ENCODE measurements around the gene CXCL16. TPM values are rescaled to one million over a fixed set of nuclear protein-coding genes. Genes with fewer than 3 reads are reported as not detected.

Gene CXCL16
- total and polyA plus RNA-seq, 2 of the 13 experiments (the other 11 are each of a cell fraction or from before 2014, with no cell fraction given), result 9.4 to 101 TPM

DNA sequence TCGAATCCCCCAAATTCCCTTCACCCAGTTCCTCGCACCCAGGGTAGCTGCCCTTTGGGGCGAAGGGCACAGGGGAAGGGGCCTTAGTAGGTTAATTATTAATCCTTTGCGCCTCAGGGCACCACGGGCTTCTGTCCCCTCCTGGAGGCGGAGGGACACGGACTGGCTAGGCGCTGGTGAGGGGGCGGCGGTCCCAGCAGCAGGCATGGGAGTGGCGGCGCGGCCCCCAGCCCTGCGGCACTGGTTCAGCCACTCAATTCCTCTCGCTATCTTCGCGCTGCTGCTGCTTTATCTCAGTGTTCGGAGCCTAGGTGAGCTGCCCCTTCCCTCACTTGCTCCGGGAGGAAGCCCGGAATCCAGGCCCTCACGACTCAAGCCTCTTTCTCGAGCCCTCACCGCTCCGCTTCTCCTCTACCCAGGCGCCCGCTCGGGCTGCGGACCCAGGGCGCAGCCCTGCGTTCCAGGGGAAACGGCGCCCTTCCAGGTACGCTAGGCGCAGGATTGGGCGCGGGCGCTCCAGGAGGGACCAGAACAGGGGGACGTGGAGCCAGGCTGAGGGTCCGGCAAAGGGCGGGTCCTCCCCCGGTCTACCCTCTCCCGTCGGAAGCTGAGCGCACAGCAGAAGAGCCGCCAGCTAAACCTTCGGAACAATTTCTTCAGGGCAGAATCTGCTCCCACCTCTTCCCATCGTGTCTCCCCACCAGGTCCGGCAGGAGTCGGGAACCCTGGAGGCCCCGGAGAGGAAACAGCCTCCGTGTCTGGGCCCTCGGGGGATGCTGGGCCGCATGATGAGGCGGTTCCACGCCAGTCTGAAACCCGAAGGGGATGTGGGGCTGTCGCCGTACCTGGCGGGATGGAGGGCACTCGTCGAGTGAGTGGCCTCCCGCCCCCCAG is 49.3 kb upstream of the CXCL16 start, which contains the start of gene GLTPD2 (continued):
- TF ChIP-seq, protein P1, sequence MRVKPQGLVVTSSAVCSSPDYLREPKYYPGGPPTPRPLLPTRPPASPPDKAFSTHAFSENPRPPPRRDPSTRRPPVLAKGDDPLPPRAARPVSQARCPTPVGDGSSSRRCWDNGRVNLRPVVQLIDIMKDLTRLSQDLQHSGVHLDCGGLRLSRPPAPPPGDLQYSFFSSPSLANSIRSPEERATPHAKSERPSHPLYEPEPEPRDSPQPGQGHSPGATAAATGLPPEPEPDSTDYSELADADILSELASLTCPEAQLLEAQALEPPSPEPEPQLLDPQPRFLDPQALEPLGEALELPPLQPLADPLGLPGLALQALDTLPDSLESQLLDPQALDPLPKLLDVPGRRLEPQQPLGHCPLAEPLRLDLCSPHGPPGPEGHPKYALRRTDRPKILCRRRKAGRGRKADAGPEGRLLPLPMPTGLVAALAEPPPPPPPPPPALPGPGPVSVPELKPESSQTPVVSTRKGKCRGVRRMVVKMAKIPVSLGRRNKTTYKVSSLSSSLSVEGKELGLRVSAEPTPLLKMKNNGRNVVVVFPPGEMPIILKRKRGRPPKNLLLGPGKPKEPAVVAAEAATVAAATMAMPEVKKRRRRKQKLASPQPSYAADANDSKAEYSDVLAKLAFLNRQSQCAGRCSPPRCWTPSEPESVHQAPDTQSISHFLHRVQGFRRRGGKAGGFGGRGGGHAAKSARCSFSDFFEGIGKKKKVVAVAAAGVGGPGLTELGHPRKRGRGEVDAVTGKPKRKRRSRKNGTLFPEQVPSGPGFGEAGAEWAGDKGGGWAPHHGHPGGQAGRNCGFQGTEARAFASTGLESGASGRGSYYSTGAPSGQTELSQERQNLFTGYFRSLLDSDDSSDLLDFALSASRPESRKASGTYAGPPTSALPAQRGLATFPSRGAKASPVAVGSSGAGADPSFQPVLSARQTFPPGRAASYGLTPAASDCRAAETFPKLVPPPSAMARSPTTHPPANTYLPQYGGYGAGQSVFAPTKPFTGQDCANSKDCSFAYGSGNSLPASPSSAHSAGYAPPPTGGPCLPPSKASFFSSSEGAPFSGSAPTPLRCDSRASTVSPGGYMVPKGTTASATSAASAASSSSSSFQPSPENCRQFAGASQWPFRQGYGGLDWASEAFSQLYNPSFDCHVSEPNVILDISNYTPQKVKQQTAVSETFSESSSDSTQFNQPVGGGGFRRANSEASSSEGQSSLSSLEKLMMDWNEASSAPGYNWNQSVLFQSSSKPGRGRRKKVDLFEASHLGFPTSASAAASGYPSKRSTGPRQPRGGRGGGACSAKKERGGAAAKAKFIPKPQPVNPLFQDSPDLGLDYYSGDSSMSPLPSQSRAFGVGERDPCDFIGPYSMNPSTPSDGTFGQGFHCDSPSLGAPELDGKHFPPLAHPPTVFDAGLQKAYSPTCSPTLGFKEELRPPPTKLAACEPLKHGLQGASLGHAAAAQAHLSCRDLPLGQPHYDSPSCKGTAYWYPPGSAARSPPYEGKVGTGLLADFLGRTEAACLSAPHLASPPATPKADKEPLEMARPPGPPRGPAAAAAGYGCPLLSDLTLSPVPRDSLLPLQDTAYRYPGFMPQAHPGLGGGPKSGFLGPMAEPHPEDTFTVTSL (CRISPR knock-in tag; IDR thresholded peaks at IDR 0.05; ENCODE audit: borderline replicate concordance), result no peak; the same call in 1 of the 2 replicates
- TF ChIP-seq SATB2 (CRISPR knock-in tag; IDR thresholded peaks at IDR 0.05), result 0 out of 2 replicates have a peak, but pooled peaks have one; percentile 14
- no peak for TF ChIP-seq JARID2 (CRISPR knock-in tag; IDR thresholded peaks at IDR 0.05; ENCODE audit: insufficient replicate concordance)
- TF ChIP-seq REPIN1 (CRISPR knock-in tag; IDR thresholded peaks at IDR 0.05; ENCODE audit: borderline replicate concordance, low read depth), result no peak; the same call in none of the 2 replicates
- no peak for TF ChIP-seq ZNF761 (CRISPR knock-in tag; conservative IDR thresholded peaks at IDR 0.05)
- TF ChIP-seq IKZF1 (IDR thresholded peaks at IDR 0.05), result no peak
- TF ChIP-seq GTF3A (CRISPR knock-in tag; conservative IDR thresholded peaks at IDR 0.05), result no peak
- TF ChIP-seq TBX3 (IDR thresholded peaks at IDR 0.05; ENCODE audit: borderline replicate concordance), result no peak
- no peak for TF ChIP-seq ZNF383 (CRISPR knock-in tag; IDR thresholded peaks at IDR 0.05; ENCODE audit: borderline replicate concordance)
- TF ChIP-seq, protein P2, sequence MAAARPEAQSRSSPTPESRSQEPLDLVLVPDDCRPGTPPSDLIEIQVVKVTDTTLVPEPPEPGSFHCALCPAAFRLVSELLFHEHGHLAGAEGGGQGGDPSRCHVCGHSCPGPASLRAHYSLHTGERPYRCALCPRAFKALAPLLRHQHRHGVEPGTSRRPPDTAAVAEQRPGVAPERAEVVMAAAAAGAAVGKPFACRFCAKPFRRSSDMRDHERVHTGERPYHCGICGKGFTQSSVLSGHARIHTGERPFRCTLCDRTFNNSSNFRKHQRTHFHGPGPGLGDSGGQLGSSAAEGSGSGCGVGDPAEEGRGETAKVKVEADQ (CRISPR knock-in tag; IDR thresholded peaks at IDR 0.05; ENCODE audit: borderline replicate concordance), result no peak
- peak; percentile 83 for TF ChIP-seq ERF (CRISPR knock-in tag; IDR thresholded peaks at IDR 0.05)
- peak; percentile 25 to 65; a peak in 2 of 4 replicates for TF ChIP-seq KLF16 (CRISPR knock-in tag; IDR thresholded peaks at IDR 0.05)
- TF ChIP-seq ZNF232 (CRISPR knock-in tag; IDR thresholded peaks at IDR 0.05; ENCODE audit: borderline replicate concordance), result no peak
- TF ChIP-seq MBD4 (IDR thresholded peaks at IDR 0.05; ENCODE audit: borderline replicate concordance, low read length), result no peak
- TF ChIP-seq, protein P3, sequence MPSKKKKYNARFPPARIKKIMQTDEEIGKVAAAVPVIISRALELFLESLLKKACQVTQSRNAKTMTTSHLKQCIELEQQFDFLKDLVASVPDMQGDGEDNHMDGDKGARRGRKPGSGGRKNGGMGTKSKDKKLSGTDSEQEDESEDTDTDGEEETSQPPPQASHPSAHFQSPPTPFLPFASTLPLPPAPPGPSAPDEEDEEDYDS (CRISPR knock-in tag; IDR thresholded peaks at IDR 0.05), result peak; percentile 93
- peak; percentile 46 for TF ChIP-seq PTBP1 (IDR thresholded peaks at IDR 0.05; ENCODE audit: low read depth, low read length, poor library complexity, severe bottlenecking)
- TF ChIP-seq KDM5B (CRISPR knock-in tag; IDR thresholded peaks at IDR 0.05; ENCODE audit: borderline replicate concordance), result peak; percentile 61; the same call in 1 of the 2 replicates
- TF ChIP-seq, protein P4, sequence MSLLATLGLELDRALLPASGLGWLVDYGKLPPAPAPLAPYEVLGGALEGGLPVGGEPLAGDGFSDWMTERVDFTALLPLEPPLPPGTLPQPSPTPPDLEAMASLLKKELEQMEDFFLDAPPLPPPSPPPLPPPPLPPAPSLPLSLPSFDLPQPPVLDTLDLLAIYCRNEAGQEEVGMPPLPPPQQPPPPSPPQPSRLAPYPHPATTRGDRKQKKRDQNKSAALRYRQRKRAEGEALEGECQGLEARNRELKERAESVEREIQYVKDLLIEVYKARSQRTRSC (CRISPR knock-in tag; IDR thresholded peaks at IDR 0.05; ENCODE audit: low read depth), result no peak
- no peak for TF ChIP-seq SMARCE1 (IDR thresholded peaks at IDR 0.05; ENCODE audit: borderline replicate concordance)
- no peak; the same call in none of the 2 replicates for TF ChIP-seq ZNF546 (CRISPR knock-in tag; conservative IDR thresholded peaks at IDR 0.05)
- TF ChIP-seq ZNF547 (CRISPR knock-in tag; IDR thresholded peaks at IDR 0.05), result 0 out of 2 replicates have a peak, but pooled peaks have one; percentile 70
- TF ChIP-seq RBAK (CRISPR knock-in tag; IDR thresholded peaks at IDR 0.05), result no peak

Measured in HepG2 (cell line).